Neural progenitor cell (in vitro differentiated cells): ENCODE data around the gene ZGPAT. TPM values are rescaled to one million over a fixed set of nuclear protein-coding genes. Genes with fewer than 3 reads are reported as not detected.
A peak's percentile ranks its signal among the peaks of the same experiment; 100 is the strongest.

Experiments used
- DNase-seq: peaks from one replicate; pipeline ENCODE4 v3.0.0-alpha.2; 2016; ENCODE audit warnings: low spot score
- H2AFZ ChIP-seq: fragments of 200-600 bp; sonication (generic); replicated peaks from 2 replicates; pipeline ENCODE4 v1.6.1; 2016; ENCODE audit warnings: antibody characterized with exemption
- H3F3A ChIP-seq: fragments of 200-600 bp; sonication (generic); 2 replicates; pipeline ENCODE4 v1.6.1; 2016; ENCODE audit warnings: antibody characterized with exemption, low read depth
- H3K27ac ChIP-seq: fragments of 200-600 bp; sonication (generic); 2 replicates; pipeline ENCODE4 v1.5.1; 2016; ENCODE audit warnings: mild to moderate bottlenecking
- H3K27me3 ChIP-seq: fragments of 200-600 bp; sonication (generic); 2 replicates; pipeline ENCODE4 v1.6.1; 2016; ENCODE audit warnings: mild to moderate bottlenecking, moderate library complexity
- H3K36me3 ChIP-seq: fragments of 200-600 bp; sonication (generic); 2 replicates; pipeline ENCODE4 v1.5.1; 2016
- H3K4me1 ChIP-seq: fragments of 200-600 bp; sonication (generic); 2 replicates; pipeline ENCODE4 v1.6.1; 2016; ENCODE audit warnings: mixed run types
- H3K4me2 ChIP-seq: fragments of 200-600 bp; sonication (generic); 2 replicates; pipeline ENCODE4 v1.6.1; 2016
- H3K4me3 ChIP-seq: fragments of 200-600 bp; sonication (generic); 2 replicates; pipeline ENCODE4 v1.5.1; 2016
- H3K79me2 ChIP-seq: fragments of 200-600 bp; sonication (generic); 2 replicates; pipeline ENCODE4 v1.6.1; 2016; ENCODE audit warnings: low read depth
- H3K9ac ChIP-seq: fragments of 200-600 bp; sonication (generic); 2 replicates; pipeline ENCODE4 v1.6.1; 2016
- H3K9me3 ChIP-seq: fragments of 200-600 bp; sonication (generic); 2 replicates; pipeline ENCODE4 v1.5.1; 2016; ENCODE audit warnings: low read depth
- H4K20me1 ChIP-seq: fragments of 200-600 bp; sonication (generic); 2 replicates; pipeline ENCODE4 v1.6.1; 2016; ENCODE audit warnings: low read depth
- H3K27ac Mint-ChIP-seq: 3 replicates; pipeline ENCODE4 v1.8.0; 2021; ENCODE audit warnings: mixed read lengths
- H3K27me3 Mint-ChIP-seq: 2 replicates; pipeline ENCODE4 v1.8.0; 2022; ENCODE audit warnings: low read depth, mild to moderate bottlenecking, inconsistent platforms, moderate library complexity, mixed read lengths; ENCODE audit not compliant: insufficient read depth
- H3K36me3 Mint-ChIP-seq: 3 replicates; pipeline ENCODE4 v1.8.0; 2021; ENCODE audit warnings: mixed read lengths
- H3K4me1 Mint-ChIP-seq: 3 replicates; pipeline ENCODE4 v1.8.0; 2021; ENCODE audit warnings: mixed read lengths
- H3K4me3 Mint-ChIP-seq: 3 replicates; pipeline ENCODE4 v1.8.0; 2021; ENCODE audit warnings: mild to moderate bottlenecking, moderate library complexity, mixed read lengths
- H3K9me3 Mint-ChIP-seq: 3 replicates; pipeline ENCODE4 v1.8.0; 2020; ENCODE audit warnings: mixed read lengths
- EZH2 ChIP-seq: fragments of 200-600 bp; sonication (generic); IDR thresholded peaks from 2 replicates; pipeline ENCODE4 v1.6.1; 2017; ENCODE audit warnings: antibody characterized with exemption, mild to moderate bottlenecking, moderate library complexity
- EZH2phosphoT487 ChIP-seq: fragments of 200-600 bp; sonication (generic); IDR thresholded peaks from 2 replicates; pipeline ENCODE4 v1.6.1; 2017; ENCODE audit warnings: antibody characterized with exemption
- total RNA-seq: library from RNA; depleted of rRNA; stranded (reverse); fragments of >200 nt; gene quantifications from 2 replicates; pipeline ENCODE4 v1.2.3, GENCODE V29; 2015; ENCODE audit warnings: low replicate concordance
- TF ChIP-seq, protein P1 (sequence below): fragments of 200-600 bp; sonication (generic); IDR thresholded peaks from 2 replicates; pipeline ENCODE4 v1.5.1; 2017; ENCODE audit warnings: antibody characterized with exemption, mild to moderate bottlenecking

Gene ZGPAT
- total RNA-seq, 1 donor from 2014 or later = 8.2 TPM

- Histone ChIP-seq H3K36me3 (no peaks in the 10 kb centered on the region), H3K4me1 (peaks cover 33% of the 10 kb centered on the region), H3F3A (peaks cover 45% of the 10 kb centered on the region), H3K27ac (peak overlapping the region; percentile 24), H3K9me3 (no peaks in the 10 kb centered on the region), H2AFZ (no peak overlapping the region), H3K4me2 (peak overlapping the region; percentile 91), H3K4me3 (peak overlapping the region; percentile 90), H3K79me2 (peaks cover 8% of the 10 kb centered on the region), H3K9ac (peak overlapping the region; percentile 57), H4K20me1 (peaks cover 52% of the 10 kb centered on the region), H3K27me3 (peaks cover 24% of the 10 kb centered on the region)
- no peaks in the 10 kb centered on the region for H3K9me3 Mint-ChIP-seq
- no peak overlapping the region for H3K27ac Mint-ChIP-seq
- DNase-seq = peak; percentile 85
- TF ChIP-seq EZH2 (no peak), EZH2phosphoT487 (no peak)
- TF ChIP-seq, protein P1, sequence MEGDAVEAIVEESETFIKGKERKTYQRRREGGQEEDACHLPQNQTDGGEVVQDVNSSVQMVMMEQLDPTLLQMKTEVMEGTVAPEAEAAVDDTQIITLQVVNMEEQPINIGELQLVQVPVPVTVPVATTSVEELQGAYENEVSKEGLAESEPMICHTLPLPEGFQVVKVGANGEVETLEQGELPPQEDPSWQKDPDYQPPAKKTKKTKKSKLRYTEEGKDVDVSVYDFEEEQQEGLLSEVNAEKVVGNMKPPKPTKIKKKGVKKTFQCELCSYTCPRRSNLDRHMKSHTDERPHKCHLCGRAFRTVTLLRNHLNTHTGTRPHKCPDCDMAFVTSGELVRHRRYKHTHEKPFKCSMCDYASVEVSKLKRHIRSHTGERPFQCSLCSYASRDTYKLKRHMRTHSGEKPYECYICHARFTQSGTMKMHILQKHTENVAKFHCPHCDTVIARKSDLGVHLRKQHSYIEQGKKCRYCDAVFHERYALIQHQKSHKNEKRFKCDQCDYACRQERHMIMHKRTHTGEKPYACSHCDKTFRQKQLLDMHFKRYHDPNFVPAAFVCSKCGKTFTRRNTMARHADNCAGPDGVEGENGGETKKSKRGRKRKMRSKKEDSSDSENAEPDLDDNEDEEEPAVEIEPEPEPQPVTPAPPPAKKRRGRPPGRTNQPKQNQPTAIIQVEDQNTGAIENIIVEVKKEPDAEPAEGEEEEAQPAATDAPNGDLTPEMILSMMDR = no peak
- H3K4me1 Mint-ChIP-seq = no peaks in the 10 kb centered on the region
- peaks cover 5% of the 10 kb centered on the region for H3K27me3 Mint-ChIP-seq
- peak overlapping the region; percentile 84 for H3K4me3 Mint-ChIP-seq
- no peaks in the 10 kb centered on the region for H3K36me3 Mint-ChIP-seq
Measured at GRCh38 chr20:63740070-63740626, 32.3 kb downstream of the ZGPAT start.

DNA sequence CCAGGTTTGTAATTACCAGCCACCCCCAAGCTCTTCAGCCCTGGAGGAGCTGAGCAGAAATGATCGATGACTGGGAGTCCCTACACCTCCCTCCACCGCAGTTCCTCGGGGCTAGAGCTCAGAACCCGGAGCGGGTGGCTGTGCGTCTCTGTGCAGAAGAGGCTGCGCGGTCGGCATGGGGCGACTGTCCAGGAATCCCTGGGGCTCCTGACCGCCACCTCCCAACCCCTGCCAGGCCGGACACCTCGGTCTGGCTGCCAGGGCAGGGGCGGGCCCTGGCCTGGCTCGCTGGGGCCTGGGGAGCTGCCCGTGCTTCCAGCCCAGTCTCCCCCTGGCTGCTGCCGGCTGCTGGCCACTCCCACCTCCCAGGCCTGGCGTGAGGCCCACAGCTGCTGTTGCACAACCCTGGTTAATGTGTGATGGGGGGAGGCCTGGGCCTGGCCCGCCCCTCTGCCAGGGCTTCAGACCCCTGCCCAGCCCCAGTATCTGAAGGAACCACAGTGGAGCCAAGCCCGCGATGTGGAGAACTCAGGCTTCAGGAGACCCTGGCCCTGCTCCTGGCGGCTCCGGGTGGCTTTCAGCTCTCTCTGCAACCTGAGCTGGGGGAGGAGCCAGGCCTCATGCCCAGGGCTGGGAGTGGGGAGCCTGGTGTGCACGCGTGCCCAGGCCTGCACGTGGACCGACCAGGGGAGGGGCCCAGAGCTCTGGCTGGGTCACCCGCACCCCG lies 33.0 kb downstream of the ZGPAT start:
- H3K27ac ChIP-seq = peak overlapping the region; percentile 24
- no peak overlapping the region for H3K27ac Mint-ChIP-seq

GRCh38 chr20:63741354-63741675 lies 33.5 kb downstream of the ZGPAT start:
- H3K9ac ChIP-seq = no peak overlapping the region
- H3K4me3 Mint-ChIP-seq = peak overlapping the region; percentile 84
- H3K27me3 Mint-ChIP-seq = peaks cover 7% of the 10 kb centered on the region
- H4K20me1 ChIP-seq = peaks cover 43% of the 10 kb centered on the region
- peaks cover 45% of the 10 kb centered on the region for H3F3A ChIP-seq
- H3K4me1 ChIP-seq = peaks cover 33% of the 10 kb centered on the region
- H3K36me3 Mint-ChIP-seq = peaks cover 4% of the 10 kb centered on the region
- TF ChIP-seq EZH2phosphoT487 (no peak), EZH2 (no peak)
- TF ChIP-seq, protein P1 = no peak
- H3K79me2 ChIP-seq = peaks cover 8% of the 10 kb centered on the region
- H3K9me3 Mint-ChIP-seq = no peaks in the 10 kb centered on the region
- peak overlapping the region; percentile 90 for H3K4me3 ChIP-seq
- no peaks in the 10 kb centered on the region for H3K9me3 ChIP-seq
- H2AFZ ChIP-seq = no peak overlapping the region
- H3K27ac Mint-ChIP-seq = no peak overlapping the region
- DNase-seq = no peak
- H3K36me3 ChIP-seq = no peaks in the 10 kb centered on the region
- peaks cover 23% of the 10 kb centered on the region for H3K27me3 ChIP-seq
- H3K27ac ChIP-seq = no peak overlapping the region
- peaks cover 2% of the 10 kb centered on the region for H3K4me1 Mint-ChIP-seq
- peak overlapping the region; percentile 91 for H3K4me2 ChIP-seq

More for the DNA sequence above, 33.0 kb downstream of the ZGPAT start:
- Histone ChIP-seq H3K9ac (peak overlapping the region; percentile 57), H4K20me1 (peaks cover 48% of the 10 kb centered on the region), H3K27me3 (peaks cover 24% of the 10 kb centered on the region), H3K4me1 (peaks cover 33% of the 10 kb centered on the region), H2AFZ (no peak overlapping the region), H3K36me3 (no peaks in the 10 kb centered on the region), H3K4me2 (peak overlapping the region; percentile 91), H3K4me3 (peak overlapping the region; percentile 90), H3K9me3 (no peaks in the 10 kb centered on the region), H3F3A (peaks cover 45% of the 10 kb centered on the region), H3K79me2 (peaks cover 8% of the 10 kb centered on the region)
- H3K4me1 Mint-ChIP-seq = peaks cover under 1% of the 10 kb centered on the region
- H3K27me3 Mint-ChIP-seq = peaks cover 8% of the 10 kb centered on the region
- DNase-seq = peak; percentile 83
- no peaks in the 10 kb centered on the region for H3K9me3 Mint-ChIP-seq
- peak overlapping the region; percentile 84 for H3K4me3 Mint-ChIP-seq
- TF ChIP-seq EZH2phosphoT487 (no peak), EZH2 (no peak)
- TF ChIP-seq, protein P1 = no peak
- H3K36me3 Mint-ChIP-seq = peaks cover 3% of the 10 kb centered on the region
